ENCODE results near the gene ZC3H18.

DNA sequence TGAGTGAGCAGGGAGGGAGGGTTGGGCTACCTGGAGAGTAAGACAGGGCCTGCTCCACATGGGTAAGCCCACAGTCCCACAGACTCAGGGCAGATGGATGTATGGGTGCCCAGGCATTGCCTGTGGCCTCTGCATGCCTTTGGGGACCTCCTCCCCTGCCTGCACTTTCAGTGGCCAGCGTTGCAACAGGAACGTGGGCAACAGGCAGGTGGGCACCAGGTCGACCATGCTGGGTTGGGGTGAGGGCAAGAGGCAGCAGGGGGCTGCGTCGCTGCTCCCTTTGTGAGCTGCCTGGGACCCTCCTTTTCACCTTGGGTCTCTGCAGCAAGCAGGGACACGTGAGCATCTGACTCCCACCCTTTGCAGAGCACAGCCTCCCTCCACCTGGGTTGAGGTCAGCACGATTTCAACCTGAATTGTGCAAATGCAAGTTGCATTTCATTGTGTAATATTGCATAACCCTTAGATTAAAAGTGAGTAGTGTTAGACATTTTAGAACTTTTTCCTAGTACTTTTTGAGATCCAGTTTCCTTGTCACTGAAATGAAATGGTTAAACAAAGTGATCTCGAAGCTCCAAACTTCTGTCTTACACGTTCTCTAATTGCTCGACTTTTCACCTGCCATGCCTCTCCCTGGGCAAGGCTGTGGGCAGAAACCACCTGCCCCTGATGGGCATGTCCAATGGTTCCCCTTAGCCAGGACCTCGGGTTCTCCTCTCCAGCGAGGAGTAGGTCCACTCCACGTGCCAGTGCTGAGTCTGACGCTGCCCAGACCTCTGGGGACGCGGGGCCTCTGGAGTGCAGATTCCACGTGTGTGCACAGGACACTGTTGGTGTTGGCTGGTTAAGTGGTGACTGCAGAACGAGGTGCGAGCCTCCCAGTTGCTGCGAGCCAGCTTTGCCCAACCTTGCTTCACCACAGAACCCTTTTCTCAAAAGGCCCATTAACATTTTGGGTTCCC is 35.3 kb downstream of the ZC3H18 start:
- TF ChIP-seq ZNF331 (CRISPR knock-in tag; IDR thresholded peaks at IDR 0.05; ENCODE audit: low read depth): no peak
- TF ChIP-seq, protein P1, sequence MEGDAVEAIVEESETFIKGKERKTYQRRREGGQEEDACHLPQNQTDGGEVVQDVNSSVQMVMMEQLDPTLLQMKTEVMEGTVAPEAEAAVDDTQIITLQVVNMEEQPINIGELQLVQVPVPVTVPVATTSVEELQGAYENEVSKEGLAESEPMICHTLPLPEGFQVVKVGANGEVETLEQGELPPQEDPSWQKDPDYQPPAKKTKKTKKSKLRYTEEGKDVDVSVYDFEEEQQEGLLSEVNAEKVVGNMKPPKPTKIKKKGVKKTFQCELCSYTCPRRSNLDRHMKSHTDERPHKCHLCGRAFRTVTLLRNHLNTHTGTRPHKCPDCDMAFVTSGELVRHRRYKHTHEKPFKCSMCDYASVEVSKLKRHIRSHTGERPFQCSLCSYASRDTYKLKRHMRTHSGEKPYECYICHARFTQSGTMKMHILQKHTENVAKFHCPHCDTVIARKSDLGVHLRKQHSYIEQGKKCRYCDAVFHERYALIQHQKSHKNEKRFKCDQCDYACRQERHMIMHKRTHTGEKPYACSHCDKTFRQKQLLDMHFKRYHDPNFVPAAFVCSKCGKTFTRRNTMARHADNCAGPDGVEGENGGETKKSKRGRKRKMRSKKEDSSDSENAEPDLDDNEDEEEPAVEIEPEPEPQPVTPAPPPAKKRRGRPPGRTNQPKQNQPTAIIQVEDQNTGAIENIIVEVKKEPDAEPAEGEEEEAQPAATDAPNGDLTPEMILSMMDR (conservative IDR thresholded peaks at IDR 0.05; ENCODE audit: low read depth in 2 of 2): no peak
- TF ChIP-seq POLR2AphosphoS5 (IDR thresholded peaks at IDR 0.05; ENCODE audit: low read depth): no peak
- no peak for TF ChIP-seq EZH2 (IDR thresholded peaks at IDR 0.05; ENCODE audit: low read depth, unreplicated experiment)
- no peak for TF ChIP-seq EZH2phosphoT487 (IDR thresholded peaks at IDR 0.05; ENCODE audit: unreplicated experiment)
- TF ChIP-seq, protein P2, sequence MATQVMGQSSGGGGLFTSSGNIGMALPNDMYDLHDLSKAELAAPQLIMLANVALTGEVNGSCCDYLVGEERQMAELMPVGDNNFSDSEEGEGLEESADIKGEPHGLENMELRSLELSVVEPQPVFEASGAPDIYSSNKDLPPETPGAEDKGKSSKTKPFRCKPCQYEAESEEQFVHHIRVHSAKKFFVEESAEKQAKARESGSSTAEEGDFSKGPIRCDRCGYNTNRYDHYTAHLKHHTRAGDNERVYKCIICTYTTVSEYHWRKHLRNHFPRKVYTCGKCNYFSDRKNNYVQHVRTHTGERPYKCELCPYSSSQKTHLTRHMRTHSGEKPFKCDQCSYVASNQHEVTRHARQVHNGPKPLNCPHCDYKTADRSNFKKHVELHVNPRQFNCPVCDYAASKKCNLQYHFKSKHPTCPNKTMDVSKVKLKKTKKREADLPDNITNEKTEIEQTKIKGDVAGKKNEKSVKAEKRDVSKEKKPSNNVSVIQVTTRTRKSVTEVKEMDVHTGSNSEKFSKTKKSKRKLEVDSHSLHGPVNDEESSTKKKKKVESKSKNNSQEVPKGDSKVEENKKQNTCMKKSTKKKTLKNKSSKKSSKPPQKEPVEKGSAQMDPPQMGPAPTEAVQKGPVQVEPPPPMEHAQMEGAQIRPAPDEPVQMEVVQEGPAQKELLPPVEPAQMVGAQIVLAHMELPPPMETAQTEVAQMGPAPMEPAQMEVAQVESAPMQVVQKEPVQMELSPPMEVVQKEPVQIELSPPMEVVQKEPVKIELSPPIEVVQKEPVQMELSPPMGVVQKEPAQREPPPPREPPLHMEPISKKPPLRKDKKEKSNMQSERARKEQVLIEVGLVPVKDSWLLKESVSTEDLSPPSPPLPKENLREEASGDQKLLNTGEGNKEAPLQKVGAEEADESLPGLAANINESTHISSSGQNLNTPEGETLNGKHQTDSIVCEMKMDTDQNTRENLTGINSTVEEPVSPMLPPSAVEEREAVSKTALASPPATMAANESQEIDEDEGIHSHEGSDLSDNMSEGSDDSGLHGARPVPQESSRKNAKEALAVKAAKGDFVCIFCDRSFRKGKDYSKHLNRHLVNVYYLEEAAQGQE (IDR thresholded peaks at IDR 0.05; ENCODE audit: unreplicated experiment): no peak
- TF ChIP-seq, protein P3, sequence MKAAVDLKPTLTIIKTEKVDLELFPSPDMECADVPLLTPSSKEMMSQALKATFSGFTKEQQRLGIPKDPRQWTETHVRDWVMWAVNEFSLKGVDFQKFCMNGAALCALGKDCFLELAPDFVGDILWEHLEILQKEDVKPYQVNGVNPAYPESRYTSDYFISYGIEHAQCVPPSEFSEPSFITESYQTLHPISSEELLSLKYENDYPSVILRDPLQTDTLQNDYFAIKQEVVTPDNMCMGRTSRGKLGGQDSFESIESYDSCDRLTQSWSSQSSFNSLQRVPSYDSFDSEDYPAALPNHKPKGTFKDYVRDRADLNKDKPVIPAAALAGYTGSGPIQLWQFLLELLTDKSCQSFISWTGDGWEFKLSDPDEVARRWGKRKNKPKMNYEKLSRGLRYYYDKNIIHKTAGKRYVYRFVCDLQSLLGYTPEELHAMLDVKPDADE (IDR thresholded peaks at IDR 0.05): no peak
